Middle frontal gyrus (tissue), 1 donor: ENCODE data around the gene ABLIM2.
"Not testable (repeated sequence)": the region's sequence is repeated elsewhere in the genome, so short reads cannot be mapped to it uniquely, and the experiment has no call there.

ENCODE experiments used
- DNase-seq: peaks from one replicate; pipeline ENCODE4 v3.0.0-alpha.2; 2015; ENCODE audit warnings: low spot score; ENCODE audit errors: extremely low spot score

Gene ABLIM2

DNA sequence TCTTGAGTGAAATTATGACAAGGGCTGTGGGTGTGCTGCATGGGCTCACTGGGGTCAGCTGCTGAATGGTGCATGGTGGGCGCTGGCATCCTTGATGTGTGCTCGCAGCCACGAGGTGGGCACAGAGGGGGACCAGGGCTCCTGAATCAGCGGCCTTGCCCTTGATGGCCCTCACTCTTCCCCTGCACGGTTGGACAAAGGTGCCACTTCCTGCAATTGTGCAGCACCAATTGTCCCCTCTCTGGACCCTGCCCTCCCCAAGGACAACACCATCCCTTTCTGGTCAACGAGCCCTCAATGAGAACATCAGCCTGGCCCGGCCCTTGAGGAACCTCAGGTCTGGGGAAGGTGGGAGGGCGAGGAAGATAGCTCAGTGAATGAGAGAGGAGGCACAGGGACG lies 16.1 kb downstream of the ABLIM2 start:
- DNase-seq: no peak

DNA sequence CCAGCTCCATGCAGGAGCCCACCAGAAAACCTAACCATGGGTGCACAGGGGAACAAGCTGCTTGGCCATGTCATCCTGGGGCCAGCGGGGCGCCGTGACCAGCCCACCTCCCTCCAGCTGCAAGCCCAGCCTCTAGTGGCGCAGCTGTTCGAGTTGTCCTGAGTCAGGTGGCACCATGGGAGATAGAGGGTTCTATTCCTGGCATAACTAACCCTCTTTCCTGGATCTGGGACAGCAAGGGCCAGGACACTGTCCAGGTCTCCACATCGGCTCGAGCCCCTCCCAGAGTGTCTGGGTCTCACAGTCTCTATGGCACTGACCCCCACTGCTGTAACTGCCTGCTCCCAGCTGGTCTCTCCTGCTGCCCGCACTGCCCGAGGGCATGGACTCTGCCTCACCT lies 16.7 kb downstream of the ABLIM2 start:
- no peak for DNase-seq

DNA sequence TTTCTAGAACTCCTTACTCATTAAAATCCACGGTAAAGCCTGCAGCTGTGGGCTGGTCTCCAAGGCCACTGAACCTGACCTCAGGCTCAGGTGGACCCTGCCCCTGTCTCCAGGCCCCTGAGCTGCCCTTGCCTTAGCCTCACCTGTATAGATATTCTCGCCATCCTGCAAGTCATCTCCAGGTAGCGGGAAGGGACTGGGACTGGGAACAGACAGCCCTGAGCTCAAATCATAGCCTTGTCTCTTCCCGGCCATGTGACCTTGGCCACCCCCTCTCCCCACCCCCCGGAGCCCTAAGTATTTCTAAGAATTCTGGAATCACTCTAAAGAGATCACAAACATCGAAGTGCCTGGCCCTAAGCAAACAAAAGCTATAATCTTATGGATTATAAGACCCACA lies 17.7 kb downstream of the ABLIM2 start:
- DNase-seq: no peak

DNA sequence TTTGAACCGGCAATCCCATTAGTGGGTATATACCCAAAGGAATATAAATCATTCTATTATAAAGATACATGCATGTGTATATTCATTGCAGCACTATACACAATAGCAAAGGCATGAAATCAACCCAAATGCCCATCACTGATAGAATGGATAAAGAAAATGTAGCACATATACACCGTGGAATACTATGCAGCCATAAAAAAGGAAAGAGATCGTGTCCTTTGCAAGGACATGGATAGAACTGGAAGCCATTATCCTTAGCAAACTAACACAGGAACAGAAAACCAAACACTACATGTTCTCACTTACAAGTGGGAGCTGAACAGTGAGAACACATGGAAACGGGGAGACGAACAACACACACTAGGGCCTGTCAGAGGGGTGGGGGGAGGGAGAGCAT lies 18.9 kb downstream of the ABLIM2 start:
- not testable (repeated sequence) for DNase-seq

DNA sequence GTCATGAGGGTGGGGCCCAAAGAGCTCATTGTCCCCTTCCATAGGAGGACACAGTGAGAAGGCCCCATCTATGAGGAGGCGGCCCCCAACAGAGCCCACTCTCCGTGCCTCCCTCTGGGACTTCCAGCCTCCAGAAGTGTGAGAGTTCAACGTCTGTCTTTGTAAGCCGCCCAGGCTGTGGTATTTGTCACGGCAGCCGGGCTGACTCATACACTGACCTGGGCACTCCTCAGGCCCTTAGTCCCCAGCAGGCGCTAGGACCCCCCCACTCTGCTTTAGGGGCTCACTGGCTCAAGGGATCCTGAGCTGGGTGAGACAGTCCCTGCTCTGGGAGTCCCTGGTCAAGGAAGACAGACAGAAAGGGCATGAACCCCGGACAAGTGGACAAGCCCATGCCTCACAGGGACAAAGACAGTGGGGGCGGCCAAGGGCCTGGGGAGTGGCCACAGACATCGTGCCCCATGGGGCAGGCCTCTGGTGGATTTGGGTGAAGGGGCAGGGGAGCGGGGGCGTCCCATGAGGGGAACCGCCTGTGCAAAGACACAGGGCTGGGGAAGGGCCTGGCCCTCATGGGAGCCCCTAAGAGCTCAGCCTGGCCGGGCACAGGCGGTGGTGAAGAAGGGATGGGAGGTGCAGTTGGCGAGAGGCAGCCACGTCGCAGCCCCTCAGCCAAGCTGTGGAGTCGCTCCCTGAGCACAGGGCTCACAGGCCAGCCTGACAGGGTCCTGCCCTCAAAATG lies 21.5 kb downstream of the ABLIM2 start:
- no peak for DNase-seq

DNA sequence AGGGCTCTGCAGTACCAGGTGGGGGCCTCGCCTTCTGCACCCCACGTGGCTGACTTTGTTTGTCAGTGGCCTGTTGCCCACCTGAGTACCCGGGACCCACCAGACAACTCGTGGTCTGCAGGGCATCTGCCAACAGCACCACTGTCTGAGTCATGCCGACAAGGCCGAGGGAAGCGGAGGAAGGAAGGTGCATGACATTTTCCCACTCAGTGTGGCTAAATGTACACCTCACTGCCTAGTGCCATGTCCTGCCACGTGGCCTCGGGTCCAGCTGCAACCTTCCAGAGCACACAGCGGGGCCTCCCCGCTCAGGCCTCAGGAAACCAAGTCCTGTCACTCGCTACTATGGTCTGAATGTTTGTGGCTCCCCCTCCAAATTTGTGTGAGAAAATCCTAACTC lies 22.1 kb downstream of the ABLIM2 start:
- DNase-seq: no peak

DNA sequence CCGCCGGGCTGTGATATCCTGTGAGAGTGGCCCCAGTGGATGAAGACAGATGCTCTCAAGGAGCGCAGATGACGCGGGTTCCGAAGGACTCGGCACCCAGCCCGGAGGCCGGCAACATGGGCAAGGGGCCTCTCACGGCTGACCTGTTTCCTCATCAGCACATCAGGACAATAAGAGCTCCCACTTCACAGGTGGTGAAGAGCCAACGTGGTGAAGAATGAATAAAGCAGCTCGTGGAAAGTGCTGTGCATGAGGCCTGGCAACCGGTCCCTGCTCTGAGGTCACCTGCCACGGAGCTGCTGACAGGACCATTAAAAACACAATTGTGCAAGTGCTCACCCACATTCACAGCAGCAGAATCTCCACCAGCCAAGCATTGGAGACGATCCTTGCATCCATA lies 22.9 kb downstream of the ABLIM2 start:
- DNase-seq: no peak

DNA sequence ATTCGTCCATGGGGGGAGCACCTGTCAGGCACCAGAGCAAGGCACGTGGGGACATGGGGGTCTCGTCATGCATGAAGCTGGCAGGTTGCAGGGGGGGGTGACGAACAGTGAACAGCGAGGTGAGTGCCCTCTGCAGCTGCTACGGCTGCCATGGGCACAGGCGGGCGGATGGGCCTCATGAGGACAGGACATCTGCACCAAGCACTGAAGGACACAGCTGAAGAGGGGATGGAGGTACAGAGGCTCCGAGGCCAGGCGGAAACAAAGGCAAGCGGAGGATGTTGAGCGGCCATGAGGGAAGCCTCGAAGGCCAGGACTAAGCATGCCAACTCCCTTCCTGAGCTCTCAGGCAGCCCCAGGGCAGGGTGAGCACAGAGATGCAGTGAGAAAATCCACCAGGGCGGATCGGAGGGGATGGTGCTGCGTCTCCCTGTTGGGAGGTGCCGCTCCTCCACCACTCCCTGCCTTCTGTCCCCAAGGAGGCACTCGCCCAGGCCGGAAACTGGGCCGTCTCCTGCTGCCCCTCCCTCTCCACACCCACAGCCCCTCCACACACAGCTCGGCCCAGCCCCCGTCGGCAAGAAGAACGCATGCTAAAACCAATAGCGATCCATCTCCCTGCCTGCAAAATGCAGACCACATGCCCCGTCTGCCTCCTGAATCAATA lies 24.6 kb downstream of the ABLIM2 start:
- no peak for DNase-seq

DNA sequence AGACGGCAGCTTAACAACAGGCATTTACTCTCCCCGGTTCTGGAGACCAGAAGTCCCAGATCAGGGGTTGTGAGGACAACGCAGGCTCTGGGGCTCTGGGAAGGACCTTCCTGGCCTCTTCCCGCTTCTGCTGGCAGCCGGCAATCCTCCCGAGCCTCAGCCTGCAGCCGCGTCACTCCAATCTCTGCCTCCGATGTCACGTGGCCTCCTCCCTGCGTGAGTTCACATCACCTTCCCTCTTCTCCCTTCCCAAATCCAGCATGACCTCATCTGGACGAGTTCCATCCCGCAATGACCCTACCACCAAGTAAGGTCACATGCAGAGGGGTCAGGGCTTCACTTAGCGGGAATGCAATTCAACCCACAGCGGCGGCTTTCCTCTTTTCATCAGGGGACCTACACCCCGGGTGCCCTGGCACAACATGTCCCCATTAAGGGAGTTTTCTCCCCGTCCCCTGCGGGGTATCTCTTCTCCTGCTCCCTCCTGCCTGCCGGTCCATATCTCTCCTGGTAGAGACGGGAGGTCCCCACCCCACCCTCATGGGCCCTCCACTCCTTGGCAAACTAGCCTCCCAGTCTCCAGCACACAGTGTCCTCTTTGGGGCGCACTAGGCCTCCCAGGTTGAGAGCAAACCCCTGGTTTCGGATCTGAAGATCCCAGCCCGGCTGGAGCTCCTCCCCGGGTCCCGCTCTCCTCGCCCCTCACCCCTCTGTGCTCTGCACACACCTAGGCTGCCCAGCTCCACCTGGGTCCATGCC lies 25.5 kb downstream of the ABLIM2 start:
- DNase-seq: no peak

DNA sequence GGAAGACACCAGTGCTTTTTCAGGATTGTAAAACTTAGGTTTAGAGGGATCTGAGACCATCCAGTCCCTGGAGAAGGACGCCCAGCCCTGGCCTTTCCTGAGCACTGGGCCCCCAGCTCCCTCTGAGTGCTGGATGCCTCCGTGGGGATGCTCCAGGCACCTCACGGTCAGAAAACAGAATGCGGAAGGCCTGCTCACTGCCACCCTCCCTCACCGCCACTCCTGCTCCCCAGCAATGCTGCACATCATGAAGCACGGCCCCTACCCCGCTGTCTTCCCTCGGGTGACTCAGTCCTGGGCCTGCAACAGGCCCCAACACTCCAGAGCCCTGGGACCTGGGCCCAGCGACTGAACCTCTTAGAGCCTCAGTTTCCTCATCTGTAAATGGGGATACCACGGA lies 26.2 kb downstream of the ABLIM2 start:
- no peak for DNase-seq

DNA sequence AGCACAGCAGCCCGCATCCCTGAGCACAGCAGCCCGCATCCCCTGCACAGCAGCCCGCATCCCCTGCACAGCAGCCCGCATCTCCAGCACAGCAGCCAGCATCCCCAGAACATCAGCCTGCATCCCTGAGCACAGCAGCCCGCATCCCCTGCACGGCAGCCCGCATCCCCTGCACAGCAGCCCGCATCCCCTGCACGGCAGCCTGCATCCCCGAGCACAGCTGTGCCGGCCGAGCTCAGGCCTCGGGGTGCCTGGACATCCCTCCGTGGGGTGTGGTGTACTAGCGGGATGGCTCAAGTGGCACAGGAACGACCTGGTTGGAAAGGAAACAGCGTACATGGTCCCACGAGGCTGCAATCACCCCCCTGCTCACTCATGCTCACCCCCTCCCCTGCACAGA lies 26.8 kb downstream of the ABLIM2 start:
- DNase-seq: no peak

DNA sequence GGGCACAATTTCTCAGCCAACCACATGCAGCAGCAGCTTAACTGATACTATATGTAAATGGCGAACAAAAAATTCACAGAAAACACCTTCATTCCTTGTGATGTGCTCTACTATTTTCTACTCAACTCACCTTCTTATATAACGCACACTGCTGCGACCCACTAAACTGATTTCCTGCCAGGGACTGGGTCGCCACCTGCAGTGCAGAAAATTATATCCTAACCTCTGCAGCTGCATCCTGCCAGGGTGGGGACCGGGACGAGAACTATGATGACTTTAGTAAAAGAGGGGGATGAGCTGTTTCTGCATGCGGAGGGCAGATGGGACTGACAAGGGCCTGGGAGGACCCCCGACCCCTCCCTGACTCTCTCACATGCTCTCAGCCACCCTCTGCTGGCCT lies 27.4 kb downstream of the ABLIM2 start:
- no peak for DNase-seq

DNA sequence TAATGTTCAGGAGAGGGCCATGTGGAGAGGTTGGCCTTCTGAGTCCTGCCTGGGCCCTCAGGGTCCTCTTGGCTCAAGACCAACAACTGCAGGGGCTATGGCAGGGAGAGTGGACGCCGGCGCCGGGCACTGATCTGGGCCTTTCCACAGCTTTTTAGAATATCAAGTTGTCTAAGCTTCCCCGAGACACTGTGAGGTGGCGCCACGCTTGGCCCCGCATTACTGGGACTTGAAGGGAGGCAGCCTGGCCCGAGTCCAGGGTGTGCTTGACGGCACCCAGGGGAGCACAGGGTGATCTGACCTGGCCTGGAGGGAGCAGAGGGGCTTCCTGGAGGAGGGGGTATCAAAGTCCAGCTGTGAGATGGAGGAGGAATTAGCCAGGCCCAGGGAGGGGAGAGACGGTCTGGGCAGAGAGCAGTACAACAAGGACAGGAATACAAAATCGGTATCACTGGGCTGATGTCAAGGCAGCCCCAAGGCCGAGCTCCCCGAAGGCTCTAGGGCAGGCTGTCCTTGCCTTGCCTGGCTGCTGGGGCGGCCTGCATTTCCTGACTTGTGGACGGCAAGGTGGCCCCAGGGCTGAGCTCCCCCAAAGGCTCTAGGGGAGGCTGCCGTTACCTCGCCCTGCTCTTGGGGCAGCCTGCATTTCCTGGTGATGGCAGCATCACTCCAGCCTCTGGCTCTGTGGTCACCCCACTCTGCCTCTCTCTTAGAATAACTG lies 28.1 kb downstream of the ABLIM2 start:
- no peak for DNase-seq

DNA sequence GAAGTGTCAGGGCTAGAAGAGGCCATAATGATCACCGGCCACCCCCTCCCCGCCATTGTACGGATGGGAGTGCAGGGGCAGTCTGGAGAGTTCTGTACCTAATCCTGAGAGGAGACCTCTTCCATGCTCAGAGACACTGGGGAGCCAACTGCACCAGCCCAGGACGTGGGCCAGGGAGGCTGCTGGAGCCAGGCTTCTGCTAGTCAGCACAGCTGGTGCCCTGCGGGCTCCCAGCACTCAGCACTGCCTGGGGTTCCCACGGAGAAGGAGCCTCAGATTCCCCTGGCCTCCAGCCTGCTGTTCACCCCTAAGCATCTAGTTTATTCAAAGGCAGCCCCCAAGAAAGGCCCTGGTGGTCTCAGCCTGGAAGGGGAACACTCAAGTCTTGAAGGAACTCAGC lies 28.8 kb downstream of the ABLIM2 start:
- no peak for DNase-seq

DNA sequence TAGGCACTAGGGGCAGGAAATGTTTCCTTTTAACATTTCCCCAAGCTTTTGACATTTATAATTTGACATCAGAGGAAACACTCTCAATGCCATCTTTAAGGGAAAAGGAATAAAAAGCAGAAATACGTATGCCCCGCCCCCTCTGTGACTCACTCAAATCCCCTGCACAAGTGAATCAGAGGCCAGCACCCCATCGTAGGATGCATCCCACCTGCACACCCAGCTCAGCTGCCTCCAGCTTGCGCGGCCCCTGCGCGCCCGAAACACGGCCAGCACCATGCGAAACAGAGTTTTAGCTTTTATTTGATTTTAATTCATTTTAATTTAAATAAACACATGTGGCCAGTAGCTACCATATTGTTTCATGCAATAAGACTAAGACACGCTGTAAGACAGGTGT lies 29.5 kb downstream of the ABLIM2 start:
- DNase-seq: no peak

DNA sequence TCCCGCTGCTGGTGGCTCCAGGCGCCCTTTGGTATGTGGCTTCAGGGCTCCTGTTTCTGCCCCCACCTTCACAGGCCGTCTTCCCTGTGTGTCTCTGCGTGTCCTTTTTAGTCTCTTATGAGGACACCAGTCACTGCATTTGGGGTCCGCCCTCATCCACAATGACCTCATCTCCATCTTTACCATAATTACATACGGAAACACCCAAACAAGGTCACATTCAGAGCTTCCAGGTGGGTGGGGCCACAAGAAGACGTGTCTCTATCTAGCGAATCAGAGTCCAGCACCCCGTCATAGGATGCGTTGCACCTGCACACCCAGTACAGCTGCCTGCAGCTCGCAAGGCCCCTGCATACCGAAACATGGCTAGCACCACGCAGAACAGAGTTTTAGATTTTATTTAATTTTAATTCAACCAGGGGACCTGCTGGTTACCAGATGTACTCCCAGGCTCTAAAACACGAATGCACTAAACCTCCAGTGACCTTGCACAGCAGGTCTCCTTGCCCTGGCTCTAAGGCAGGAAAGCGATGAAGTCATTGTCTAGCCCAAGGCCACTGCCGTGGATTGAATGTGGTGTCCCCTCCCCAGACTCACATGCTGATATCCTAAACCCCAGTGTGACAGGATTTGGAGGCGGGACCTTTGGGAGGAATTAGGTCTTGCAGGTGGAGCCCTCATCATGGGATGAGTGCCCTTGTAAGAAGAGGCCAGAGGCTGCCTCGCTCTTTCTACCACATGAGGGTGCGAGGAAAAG lies 30.3 kb downstream of the ABLIM2 start:
- no peak for DNase-seq

DNA sequence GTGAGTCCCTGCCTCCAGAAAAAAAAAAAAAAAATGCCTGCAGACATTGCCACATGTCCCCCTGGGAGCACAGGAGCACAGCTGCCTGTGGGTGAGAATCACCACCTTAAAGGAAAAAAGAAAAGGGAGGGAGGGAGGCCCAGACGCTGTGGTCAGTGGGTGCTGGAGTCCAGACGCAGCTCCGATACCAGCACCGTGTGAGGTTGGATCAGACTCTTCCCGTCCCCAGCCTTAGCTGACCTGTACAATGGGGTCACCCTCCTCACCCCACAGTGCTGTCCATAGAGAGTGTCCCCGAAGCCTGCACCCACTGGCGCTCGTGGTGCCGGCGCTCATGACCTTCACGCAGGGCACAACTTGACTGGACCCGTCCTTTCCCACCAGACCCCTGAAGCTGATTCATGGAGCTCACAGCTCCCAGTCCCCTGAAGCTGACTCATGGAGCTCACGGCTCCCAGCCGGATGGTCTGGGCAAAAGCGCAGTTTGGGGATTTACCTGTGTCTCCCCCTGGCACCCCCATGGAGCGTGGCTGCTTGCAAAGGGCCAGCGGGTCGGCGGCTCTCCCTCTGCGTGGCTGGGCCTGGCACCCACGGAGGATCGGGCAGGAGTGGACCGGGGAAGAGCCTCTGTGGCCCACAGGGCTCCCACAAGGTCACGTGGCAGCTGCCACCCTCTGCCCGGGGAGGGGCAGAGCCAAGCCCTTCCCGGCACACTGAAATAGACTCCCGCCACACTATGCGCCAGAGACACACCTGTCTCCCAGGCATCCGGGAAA lies 31.4 kb downstream of the ABLIM2 start:
- DNase-seq: no peak

DNA sequence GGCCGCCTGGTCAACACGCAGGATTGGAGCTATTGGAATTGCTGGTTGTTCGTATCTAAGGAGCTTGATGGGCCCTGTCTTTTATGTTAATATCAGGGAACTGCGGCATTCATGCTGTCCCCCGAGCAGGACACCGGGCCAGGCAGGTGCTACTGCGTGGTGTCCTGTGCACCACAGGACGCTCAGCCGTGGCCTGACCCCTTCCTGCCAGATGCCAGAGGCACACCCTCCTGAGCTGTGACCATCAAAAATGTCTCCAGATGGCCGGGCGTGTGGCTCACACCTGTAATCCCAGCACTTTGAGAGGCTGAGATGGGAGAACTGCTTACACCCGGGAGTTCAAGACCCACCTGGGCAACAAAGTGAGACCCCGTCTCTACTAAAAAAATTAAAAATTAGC lies 32.1 kb downstream of the ABLIM2 start:
- no peak for DNase-seq

DNA sequence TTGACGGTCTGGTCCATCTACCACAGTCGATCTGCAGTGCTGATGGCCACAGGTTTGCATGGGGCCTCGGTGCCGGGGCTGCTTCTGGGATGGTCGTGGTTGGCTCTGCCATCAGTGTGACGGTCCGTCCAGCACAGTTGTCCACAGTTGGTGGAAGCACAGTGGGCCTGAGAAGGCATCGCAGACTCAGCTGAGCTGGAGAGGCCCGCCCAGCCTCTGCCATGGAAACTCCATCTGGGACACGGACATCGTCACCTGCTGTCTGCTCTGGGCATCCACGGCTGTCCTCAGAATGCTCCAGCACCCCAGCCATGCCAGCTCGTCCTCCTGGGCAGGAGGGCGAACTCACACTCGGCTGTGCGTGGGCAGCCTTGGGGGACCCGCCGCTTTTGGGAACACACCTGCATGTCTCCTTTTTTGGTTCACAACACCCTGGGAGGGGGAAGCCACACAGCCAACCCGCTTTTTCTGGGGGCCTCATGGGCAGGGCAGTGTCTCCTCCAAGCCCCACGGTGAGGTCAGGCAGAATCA lies 33.0 kb downstream of the ABLIM2 start:
- no peak for DNase-seq

DNA sequence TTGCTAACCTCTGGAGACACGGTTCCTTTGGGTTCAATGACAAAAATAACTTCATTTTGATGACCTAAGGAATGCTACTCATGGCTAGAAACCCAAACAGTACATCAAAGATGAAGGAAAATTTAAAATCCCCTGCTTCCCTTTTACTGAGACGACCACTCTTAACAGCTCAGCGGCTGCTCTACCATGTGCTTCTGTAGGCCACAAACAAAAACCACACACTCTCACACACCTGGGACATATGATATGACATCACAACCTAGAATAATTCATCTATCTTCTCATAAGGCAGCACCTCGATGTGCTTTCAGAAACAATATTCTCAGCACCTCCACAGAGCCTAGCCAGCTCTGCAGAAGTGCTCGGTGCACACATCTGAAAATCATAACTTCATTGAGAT lies 34.7 kb downstream of the ABLIM2 start:
- DNase-seq: no peak
